GM12878 (cell line): ENCODE results near the gene DEPDC7. TPM values are rescaled to one million over a fixed set of nuclear protein-coding genes. Genes with fewer than 3 reads are reported as not detected.
A peak's percentile ranks its signal among the peaks of the same experiment; 100 is the strongest.

Experiments
- ATAC-seq: fragments of 200-7000 bp; cut with Tn5 transposase; 3 replicates; pipeline ENCODE4 v1.9.1; 2020; ENCODE audit warnings: mild to moderate bottlenecking, moderate library complexity
- BruUV-seq: library from RNA; stranded (reverse); fragments of 400-500 nt; replicated peaks from 2 replicates; lab custom pipeline; 2021; lab: Mats Ljungman, UMichigan
- CTCF ChIA-PET: fragments of 300-600 bp; sonication (Branson Sonifier 250); formaldehyde crosslinking; extraction: SDS; loops from one replicate; lab custom pipeline; 2021; ENCODE audit warnings: inconsistent platforms; lab: Yijun Ruan, JAX
- POLR2A ChIA-PET: fragments of 350-600 bp; formaldehyde crosslinking; extraction: SDS; loops from one replicate; lab custom pipeline; 2021; ENCODE audit warnings: inconsistent platforms; lab: Charles Lee
- RAD21 ChIA-PET: fragments of 300-600 bp; sonication (Branson Sonifier 250); formaldehyde crosslinking; loops from one replicate; lab custom pipeline; 2023; ENCODE audit warnings: antibody characterized with exemption; ENCODE audit not compliant: unreplicated experiment; lab: Charles Lee
- SMC1A ChIA-PET: fragments of 300-600 bp; sonication (Branson Sonifier 250); formaldehyde crosslinking; loops from one replicate; lab custom pipeline; 2023; ENCODE audit not compliant: unreplicated experiment, uncharacterized antibody; lab: Charles Lee
- DNase-seq: peaks from one replicate; pipeline ENCODE4 v3.0.0-alpha.2; 2011; ENCODE audit warnings: low read depth, low spot score
- FAIRE-seq: peaks from 3 replicates; lab custom pipeline; 2011; peaks lifted over from hg19 to GRCh38; lab: Jason Lieb, UNC
- H2AFZ ChIP-seq: 2 replicates; pipeline ENCODE4 v1.6.0; 2011; ENCODE audit warnings: low read depth, low read length, control low read depth; ENCODE audit not compliant: control insufficient read depth
- H3K27ac ChIP-seq: 2 replicates; pipeline ENCODE4 v1.5.1; 2011; ENCODE audit warnings: control low read depth; ENCODE audit not compliant: control insufficient read depth, insufficient read depth
- H3K27me3 ChIP-seq, 2 experiments: replicated peaks in 1 of 2; 2 replicates each; pipeline versions ENCODE4 v1.6.0 to v1.6.1; 2011; ENCODE audit warnings: low read length in 1 of 2; ENCODE audit not compliant: control insufficient read depth in 2 of 2, insufficient read depth in 2 of 2
- H3K36me3 ChIP-seq, 2 experiments: 2 replicates each; pipeline ENCODE4 v1.5.1; 2011; ENCODE audit warnings: low read length in 1 of 2; ENCODE audit not compliant: control insufficient read depth in 2 of 2, insufficient read depth in 2 of 2
- H3K4me1 ChIP-seq: 2 replicates; pipeline ENCODE4 v1.6.1; 2011; ENCODE audit warnings: mild to moderate bottlenecking, low read length, moderate library complexity, mixed read lengths; ENCODE audit not compliant: control insufficient read depth, insufficient read depth
- H3K4me2 ChIP-seq: 2 replicates; pipeline ENCODE4 v1.6.0; 2011; ENCODE audit warnings: control low read depth; ENCODE audit not compliant: control insufficient read depth, insufficient read depth
- H3K4me3 ChIP-seq: fragments of 200-600 bp; sonication (generic); 2 replicates; pipeline ENCODE4 v1.5.1; 2016
- H3K79me2 ChIP-seq: 2 replicates; pipeline ENCODE4 v1.6.0; 2011; ENCODE audit warnings: low read length; ENCODE audit not compliant: control insufficient read depth, insufficient read depth
- H3K9ac ChIP-seq: 2 replicates; pipeline ENCODE4 v1.8.0; 2011; ENCODE audit warnings: low read length, control low read depth, mixed read lengths; ENCODE audit not compliant: control insufficient read depth, insufficient read depth
- H3K9me3 ChIP-seq: replicated peaks from 3 replicates; pipeline ENCODE4 v1.5.1; 2011; ENCODE audit warnings: mild to moderate bottlenecking, low read length; ENCODE audit not compliant: control insufficient read depth, insufficient read depth
- H4K20me1 ChIP-seq: 2 replicates; pipeline ENCODE4 v1.6.0; 2011; ENCODE audit not compliant: control insufficient read depth, insufficient read depth
- BHLHE40 ChIP-seq, 2 experiments: fragments of 450-650 bp in 1 of 2; IDR thresholded peaks; 2 replicates each; pipeline ENCODE4 v1.6.1; 2011 to 2017; ENCODE audit warnings: low read depth in 2 of 2, borderline replicate concordance in 1 of 2, improper control_type of control experiment in 1 of 2, low read length in 1 of 2, mild to moderate bottlenecking in 1 of 2
- HDAC6 ChIP-seq: fragments of 200-600 bp; sonication (generic); IDR thresholded peaks from one replicate; pipeline ENCODE4 v1.8.0; 2017; ENCODE audit warnings: antibody characterized with exemption; ENCODE audit not compliant: unreplicated experiment
- IKZF1 ChIP-seq: fragments of 450-650 bp; conservative IDR thresholded peaks from 2 replicates; pipeline ENCODE4 v1.6.1; 2017; ENCODE audit warnings: antibody characterized with exemption, mild to moderate bottlenecking
- KLF5 ChIP-seq: fragments of 450-650 bp; IDR thresholded peaks from 2 replicates; pipeline ENCODE4 v1.6.1; 2014; ENCODE audit warnings: mild to moderate bottlenecking; ENCODE audit not compliant: partially characterized antibody
- MEF2A ChIP-seq: IDR thresholded peaks from 2 replicates; pipeline ENCODE4 v1.6.1; 2011; ENCODE audit warnings: low read depth, mild to moderate bottlenecking, low read length, moderate library complexity; ENCODE audit not compliant: insufficient read depth
- MXI1 ChIP-seq: fragments of 150-350 bp; IDR thresholded peaks from 2 replicates; pipeline ENCODE4 v1.6.1; 2011; ENCODE audit warnings: low read depth, mild to moderate bottlenecking, inconsistent platforms, low read length, improper control_type of control experiment
- NR2F1 ChIP-seq: fragments of 450-650 bp; conservative IDR thresholded peaks from 2 replicates; pipeline ENCODE4 v1.6.1; 2017; ENCODE audit warnings: mild to moderate bottlenecking
- POLR2A ChIP-seq: IDR thresholded peaks from 2 replicates; pipeline ENCODE4 v1.6.1; 2011; ENCODE audit warnings: low read depth, mild to moderate bottlenecking, low read length
- POLR2AphosphoS5 ChIP-seq: IDR thresholded peaks from 2 replicates; pipeline ENCODE4 v1.6.1; 2011; ENCODE audit warnings: mild to moderate bottlenecking, low read length, inconsistent platforms
- RUNX3 ChIP-seq: IDR thresholded peaks from 2 replicates; pipeline ENCODE4 v1.6.1; 2012; ENCODE audit warnings: low read length, inconsistent platforms
- SIX5 ChIP-seq: IDR thresholded peaks from 2 replicates; pipeline ENCODE4 v1.6.1; 2011; ENCODE audit warnings: mild to moderate bottlenecking, low read depth, low read length, moderate library complexity; ENCODE audit not compliant: severe bottlenecking
- STAT1 ChIP-seq: fragments of 450-650 bp; conservative IDR thresholded peaks from 2 replicates; pipeline ENCODE4 v1.6.1; 2014; ENCODE audit warnings: antibody characterized with exemption, mild to moderate bottlenecking
- TAF1 ChIP-seq: IDR thresholded peaks from 2 replicates; pipeline ENCODE4 v1.6.1; 2011; ENCODE audit warnings: mild to moderate bottlenecking, low read depth, low read length, borderline replicate concordance
- TARDBP ChIP-seq: IDR thresholded peaks from 2 replicates; pipeline ENCODE4 v1.6.1; 2016; ENCODE audit warnings: borderline replicate concordance
- YBX1 ChIP-seq: fragments of 450-650 bp; IDR thresholded peaks from 2 replicates; pipeline ENCODE4 v1.6.1; 2016; ENCODE audit warnings: antibody characterized with exemption
- YY1 ChIP-seq: IDR thresholded peaks from 2 replicates; pipeline ENCODE4 v1.6.1; 2011; ENCODE audit warnings: low read depth, mild to moderate bottlenecking, low read length
- ZNF24 ChIP-seq: fragments of 450-650 bp; IDR thresholded peaks from 2 replicates; pipeline ENCODE4 v1.6.1; 2017; ENCODE audit warnings: antibody characterized with exemption, mild to moderate bottlenecking
- ZSCAN29 ChIP-seq: fragments of 450-650 bp; IDR thresholded peaks from 2 replicates; pipeline ENCODE4 v1.6.1; 2017; ENCODE audit warnings: mild to moderate bottlenecking, moderate library complexity
- WGBS: methylation state at CpG from one replicate; pipeline ENCODE4 v1.1.6; 2016; ENCODE audit warnings: low lambda C conversion rate; ENCODE audit not compliant: insufficient replicate concordance, insufficient coverage; ENCODE audit errors: missing lambda C conversion rate; 5-methylcytosine and 5-hydroxymethylcytosine counted together
- in situ Hi-C: fragments of 300-500 bp; cut with MboI; formaldehyde crosslinking; loops from 9 replicates; pipeline ENCODE4 v1.14.3; 2018; ENCODE audit warnings: mixed read lengths
- intact Hi-C: fragments of 100-400 bp; cut with micrococcal nuclease; formaldehyde crosslinking; loops from one replicate; pipeline ENCODE4 v1.14.2; 2022; ENCODE audit not compliant: unreplicated experiment
- polyA plus RNA-seq, 11 experiments: library from polyadenylated mRNA; depleted of rRNA in 4 of 11; unstranded in 6 of 11; stranded (reverse) in 5 of 11; fragments of >200 nt; fragmentation: Nextera tagmentation in 4 of 11; fragmentation: Illumina TruSeq in 1 of 11; extraction: Ambion mirVana in 4 of 11; extraction: Trizol in 1 of 11; gene quantifications; 1 replicate in 1 of 11; 2 replicates in 10 of 11; pipeline versions ENCODE4 v1.2.1 to v1.2.3, GENCODE V29; 2011 to 2016; ENCODE audit warnings: inconsistent platforms in 2 of 11, missing spikeins in 2 of 11, low read depth in 1 of 11
- total RNA-seq, 4 experiments: library from RNA; depleted of rRNA in 3 of 4; stranded (reverse); fragments of >200 nt in 3 of 4; fragmentation: Illumina TruSeq in 1 of 4; extraction: Trizol in 1 of 4; gene quantifications; 2 replicates each; pipeline versions ENCODE4 v1.2.1 to v1.2.3, GENCODE V29; 2013 to 2021
- TF ChIP-seq, protein P1 (sequence below): fragments of 450-650 bp; IDR thresholded peaks from 2 replicates; pipeline ENCODE4 v1.6.1; 2017; ENCODE audit warnings: antibody characterized with exemption, mild to moderate bottlenecking, moderate library complexity
- TF ChIP-seq, protein P2 (sequence below): fragments of 450-650 bp; IDR thresholded peaks from 2 replicates; pipeline ENCODE4 v1.6.1; 2017; ENCODE audit warnings: low read depth, mild to moderate bottlenecking, moderate library complexity

Gene DEPDC7
- total and polyA plus RNA-seq, 10 of the 15 experiments (the other 5 are each of a cell fraction or from before 2014, with no cell fraction given): 0.06 to 1.1 (median 0.49) TPM

DNA sequence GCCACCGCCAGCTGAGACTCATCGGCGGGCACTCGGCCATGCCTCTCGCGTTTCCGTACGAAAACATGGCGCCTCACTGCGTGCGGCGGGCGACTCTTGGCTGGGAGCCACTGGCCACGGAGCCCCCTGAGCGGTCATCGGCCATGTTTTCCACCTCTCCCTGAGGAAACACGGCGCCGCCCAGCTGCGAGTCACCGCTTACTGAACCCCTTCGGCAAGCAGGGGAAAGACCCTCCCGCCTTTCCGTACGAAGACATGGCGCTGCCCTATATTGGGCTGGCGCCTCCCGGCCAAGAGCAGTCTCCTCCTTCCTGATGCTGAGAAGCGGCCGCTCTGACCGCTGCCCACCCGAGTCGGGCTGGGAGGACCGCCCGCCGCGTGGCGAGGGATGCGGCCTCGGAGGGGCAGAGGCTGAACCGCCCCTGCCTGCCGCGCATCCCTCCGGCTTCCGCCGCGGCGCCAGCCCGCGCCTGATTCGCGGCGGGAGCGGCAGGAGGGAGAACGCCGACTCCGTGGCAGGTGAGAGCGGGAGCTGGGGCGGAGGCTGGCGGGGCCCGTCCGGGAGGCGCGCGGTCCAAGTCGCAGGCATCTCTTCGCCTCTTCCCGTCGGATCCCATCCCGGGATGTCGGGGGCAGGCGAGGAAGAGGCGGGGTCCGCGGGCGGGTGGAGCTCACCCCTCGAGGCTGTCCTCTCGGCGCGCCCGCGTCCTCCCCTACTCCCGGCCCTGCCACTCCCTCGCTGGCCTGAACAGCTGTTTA lies 23.8 kb downstream of the DEPDC7 start, which contains the start of gene TCP11L1:
Gene TCP11L1, plus strand, starts transcription at position 299 of the 759 bp plus-strand sequence. CDS start 4,202 bp downstream, outside the sequence.
- peak; percentile 52 for FAIRE-seq
- peak within 1 kb of the TSS; percentile 70 for H3K4me2 ChIP-seq
- no TSS peak for BruUV-seq
- H3K36me3 ChIP-seq: peaks cover 0 to 3% of the 10 kb centered on the region in 2 experiments; a peak in 2 of 4 replicates
- RAD21 ChIA-PET: interaction anchor here (0.6 to 4.5 kb wide), 15 partner anchors 9 to 230 kb away, joined by 3 to 53 read pairs (median 4); partner anchors contain the start of genes CSTF3, DEPDC7 and QSER1
- H3K79me2 ChIP-seq: peaks cover 17% of the 10 kb centered on the region
- WGBS: under 1% methylated on average over 74 of the region's 84 CpGs
- H3K4me1 ChIP-seq: no peaks in the 10 kb centered on the region
- H3K27me3 ChIP-seq: no peaks in the 10 kb centered on the region; a peak in 1 of 4 replicates
- peak within 1 kb of the TSS; percentile 81 for H3K9ac ChIP-seq
- H3K4me3 ChIP-seq: peak within 1 kb of the TSS; percentile 85
- in situ Hi-C loops (no loop called here), intact Hi-C loops (loop anchor here (1.0 kb wide), 1 partner anchor 24 kb away; no protein-coding TSS in a partner anchor)
- POLR2A ChIA-PET: interaction anchor here (0.6 to 2.5 kb wide), 13 partner anchors 8 to 735 kb away, joined by 3 to 10 read pairs (median 5); partner anchors contain the start of genes DEPDC7 and QSER1
- peak; percentile 87 for ATAC-seq
- SMC1A ChIA-PET: interaction anchor here (0.9 to 3.4 kb wide), 8 partner anchors 10 to 144 kb away, joined by 3 to 34 read pairs (median 6); no protein-coding TSS in a partner anchor
- DNase-seq: peak; percentile 59
- peak within 1 kb of the TSS; percentile 99 for H2AFZ ChIP-seq
- peak within 1 kb of the TSS; percentile 98 for H3K27ac ChIP-seq
- CTCF ChIA-PET: interaction anchor here (0.5 to 3.0 kb wide), 10 partner anchors 8 to 246 kb away, joined by 3 to 20 read pairs (median 3); no protein-coding TSS in a partner anchor
- no peaks in the 10 kb centered on the region for H4K20me1 ChIP-seq
- no peaks in the 10 kb centered on the region for H3K9me3 ChIP-seq
- TF ChIP-seq MXI1 (0 out of 2 replicates have a peak, but pooled peaks have one; percentile 42), RUNX3 (no peak), HDAC6 (no peak), TARDBP (no peak), NR2F1 (0 out of 2 replicates have a peak, but pooled peaks have one; percentile 22), POLR2AphosphoS5 (peak; percentile 24), BHLHE40 (IDR thresholded peaks at IDR 0.05; ENCODE audit: borderline replicate concordance in 1 of 2, low read depth in 2 of 2, low read length in 1 of 2) (peak in 1 of 2 experiments; percentile 61; a peak in 1 of 4 replicates), MEF2A (no peak), STAT1 (peak; percentile 6; the same call in 1 of the 2 replicates), YY1 (peak; percentile 98), TAF1 (0 out of 2 replicates have a peak, but pooled peaks have one; percentile 17), POLR2A (peak; percentile 84), KLF5 (peak; percentile 23), IKZF1 (peak; percentile 94), SIX5 (peak; percentile 43), ZNF24 (no peak), ZSCAN29 (0 out of 2 replicates have a peak, but pooled peaks have one; percentile 54), YBX1 (no peak)
- TF ChIP-seq, protein P1, sequence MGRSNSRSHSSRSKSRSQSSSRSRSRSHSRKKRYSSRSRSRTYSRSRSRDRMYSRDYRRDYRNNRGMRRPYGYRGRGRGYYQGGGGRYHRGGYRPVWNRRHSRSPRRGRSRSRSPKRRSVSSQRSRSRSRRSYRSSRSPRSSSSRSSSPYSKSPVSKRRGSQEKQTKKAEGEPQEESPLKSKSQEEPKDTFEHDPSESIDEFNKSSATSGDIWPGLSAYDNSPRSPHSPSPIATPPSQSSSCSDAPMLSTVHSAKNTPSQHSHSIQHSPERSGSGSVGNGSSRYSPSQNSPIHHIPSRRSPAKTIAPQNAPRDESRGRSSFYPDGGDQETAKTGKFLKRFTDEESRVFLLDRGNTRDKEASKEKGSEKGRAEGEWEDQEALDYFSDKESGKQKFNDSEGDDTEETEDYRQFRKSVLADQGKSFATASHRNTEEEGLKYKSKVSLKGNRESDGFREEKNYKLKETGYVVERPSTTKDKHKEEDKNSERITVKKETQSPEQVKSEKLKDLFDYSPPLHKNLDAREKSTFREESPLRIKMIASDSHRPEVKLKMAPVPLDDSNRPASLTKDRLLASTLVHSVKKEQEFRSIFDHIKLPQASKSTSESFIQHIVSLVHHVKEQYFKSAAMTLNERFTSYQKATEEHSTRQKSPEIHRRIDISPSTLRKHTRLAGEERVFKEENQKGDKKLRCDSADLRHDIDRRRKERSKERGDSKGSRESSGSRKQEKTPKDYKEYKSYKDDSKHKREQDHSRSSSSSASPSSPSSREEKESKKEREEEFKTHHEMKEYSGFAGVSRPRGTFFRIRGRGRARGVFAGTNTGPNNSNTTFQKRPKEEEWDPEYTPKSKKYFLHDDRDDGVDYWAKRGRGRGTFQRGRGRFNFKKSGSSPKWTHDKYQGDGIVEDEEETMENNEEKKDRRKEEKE: no peak
- TF ChIP-seq, protein P2, sequence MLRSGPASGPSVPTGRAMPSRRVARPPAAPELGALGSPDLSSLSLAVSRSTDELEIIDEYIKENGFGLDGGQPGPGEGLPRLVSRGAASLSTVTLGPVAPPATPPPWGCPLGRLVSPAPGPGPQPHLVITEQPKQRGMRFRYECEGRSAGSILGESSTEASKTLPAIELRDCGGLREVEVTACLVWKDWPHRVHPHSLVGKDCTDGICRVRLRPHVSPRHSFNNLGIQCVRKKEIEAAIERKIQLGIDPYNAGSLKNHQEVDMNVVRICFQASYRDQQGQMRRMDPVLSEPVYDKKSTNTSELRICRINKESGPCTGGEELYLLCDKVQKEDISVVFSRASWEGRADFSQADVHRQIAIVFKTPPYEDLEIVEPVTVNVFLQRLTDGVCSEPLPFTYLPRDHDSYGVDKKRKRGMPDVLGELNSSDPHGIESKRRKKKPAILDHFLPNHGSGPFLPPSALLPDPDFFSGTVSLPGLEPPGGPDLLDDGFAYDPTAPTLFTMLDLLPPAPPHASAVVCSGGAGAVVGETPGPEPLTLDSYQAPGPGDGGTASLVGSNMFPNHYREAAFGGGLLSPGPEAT: peak; percentile 8; the same call in 1 of the 2 replicates
